Measurements from ENCODE around the gene OR5H1. TPM values are rescaled to one million over a fixed set of nuclear protein-coding genes. Genes with fewer than 3 reads are reported as not detected.

The OR5H1 gene
- total RNA-seq, 4 donors from 2014 or later, result not detected

DNA sequence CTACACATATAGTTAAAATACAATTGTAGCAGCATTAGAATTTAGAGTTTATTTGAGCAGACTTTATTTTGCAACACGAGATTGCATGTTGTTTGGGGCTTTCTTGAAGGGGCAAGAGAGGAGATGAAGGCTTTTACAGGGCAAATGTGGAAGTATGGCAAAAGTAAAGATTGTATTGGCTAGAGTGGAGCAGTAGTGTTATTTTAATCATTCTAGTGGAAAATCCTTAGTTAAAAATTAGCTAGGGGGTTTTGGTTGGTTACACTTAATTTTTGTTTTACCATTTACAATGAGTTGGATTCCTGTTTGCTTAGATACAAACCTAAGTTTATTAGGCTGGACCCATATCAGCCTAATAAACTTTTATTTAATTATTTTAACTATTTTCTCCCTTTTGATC lies 40.5 kb downstream of the OR5H1 start:
- no peaks in the 10 kb centered on the region for H3K27me3 ChIP-seq
- DNase-seq, result no peak
- H3K4me1 ChIP-seq, result no peaks in the 10 kb centered on the region
- TF ChIP-seq POLR2A (IDR thresholded peaks at IDR 0.05), result no peak
- TF ChIP-seq, protein P1, sequence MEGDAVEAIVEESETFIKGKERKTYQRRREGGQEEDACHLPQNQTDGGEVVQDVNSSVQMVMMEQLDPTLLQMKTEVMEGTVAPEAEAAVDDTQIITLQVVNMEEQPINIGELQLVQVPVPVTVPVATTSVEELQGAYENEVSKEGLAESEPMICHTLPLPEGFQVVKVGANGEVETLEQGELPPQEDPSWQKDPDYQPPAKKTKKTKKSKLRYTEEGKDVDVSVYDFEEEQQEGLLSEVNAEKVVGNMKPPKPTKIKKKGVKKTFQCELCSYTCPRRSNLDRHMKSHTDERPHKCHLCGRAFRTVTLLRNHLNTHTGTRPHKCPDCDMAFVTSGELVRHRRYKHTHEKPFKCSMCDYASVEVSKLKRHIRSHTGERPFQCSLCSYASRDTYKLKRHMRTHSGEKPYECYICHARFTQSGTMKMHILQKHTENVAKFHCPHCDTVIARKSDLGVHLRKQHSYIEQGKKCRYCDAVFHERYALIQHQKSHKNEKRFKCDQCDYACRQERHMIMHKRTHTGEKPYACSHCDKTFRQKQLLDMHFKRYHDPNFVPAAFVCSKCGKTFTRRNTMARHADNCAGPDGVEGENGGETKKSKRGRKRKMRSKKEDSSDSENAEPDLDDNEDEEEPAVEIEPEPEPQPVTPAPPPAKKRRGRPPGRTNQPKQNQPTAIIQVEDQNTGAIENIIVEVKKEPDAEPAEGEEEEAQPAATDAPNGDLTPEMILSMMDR (IDR thresholded peaks at IDR 0.05), result no peak
- intact Hi-C loops (cut with DNase I; ENCODE audit: low total_unique reads), result no loop called here
- H3K27ac ChIP-seq, result no peak overlapping the region
- no peaks in the 10 kb centered on the region for H3K9me3 ChIP-seq
- H3K36me3 ChIP-seq, result no peaks in the 10 kb centered on the region
- H3K4me3 ChIP-seq, result no peak overlapping the region

DNA sequence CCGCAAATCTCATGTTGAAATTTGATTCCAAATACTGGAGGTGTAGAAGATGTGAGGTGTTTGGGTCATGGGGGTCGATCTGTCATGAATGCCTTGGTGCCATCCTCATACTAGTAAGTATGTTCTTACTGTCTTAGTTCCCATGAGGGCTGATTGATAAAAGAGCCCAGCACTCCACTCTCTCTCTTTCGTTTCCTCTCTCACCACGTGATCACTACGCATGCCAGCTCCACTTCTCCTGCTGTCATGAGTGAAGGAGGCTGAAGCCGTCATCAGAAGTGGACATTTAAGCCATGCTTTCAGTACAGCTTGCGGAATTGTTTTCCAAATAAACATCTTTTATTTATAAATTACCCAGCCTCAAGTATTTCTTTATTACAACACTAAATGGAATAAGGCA lies 42.1 kb downstream of the OR5H1 start:
- Histone ChIP-seq H3K27me3 (no peaks in the 10 kb centered on the region), H3K9me3 (no peaks in the 10 kb centered on the region), H3K36me3 (no peaks in the 10 kb centered on the region), H3K4me3 (no peak overlapping the region), H3K27ac (no peak overlapping the region), H3K4me1 (no peaks in the 10 kb centered on the region)
- no peak for TF ChIP-seq POLR2A (IDR thresholded peaks at IDR 0.05)
- TF ChIP-seq, protein P1 (IDR thresholded peaks at IDR 0.05), result no peak
- intact Hi-C loops (cut with DNase I; ENCODE audit: low total_unique reads), result no loop called here
- no peak for DNase-seq

DNA sequence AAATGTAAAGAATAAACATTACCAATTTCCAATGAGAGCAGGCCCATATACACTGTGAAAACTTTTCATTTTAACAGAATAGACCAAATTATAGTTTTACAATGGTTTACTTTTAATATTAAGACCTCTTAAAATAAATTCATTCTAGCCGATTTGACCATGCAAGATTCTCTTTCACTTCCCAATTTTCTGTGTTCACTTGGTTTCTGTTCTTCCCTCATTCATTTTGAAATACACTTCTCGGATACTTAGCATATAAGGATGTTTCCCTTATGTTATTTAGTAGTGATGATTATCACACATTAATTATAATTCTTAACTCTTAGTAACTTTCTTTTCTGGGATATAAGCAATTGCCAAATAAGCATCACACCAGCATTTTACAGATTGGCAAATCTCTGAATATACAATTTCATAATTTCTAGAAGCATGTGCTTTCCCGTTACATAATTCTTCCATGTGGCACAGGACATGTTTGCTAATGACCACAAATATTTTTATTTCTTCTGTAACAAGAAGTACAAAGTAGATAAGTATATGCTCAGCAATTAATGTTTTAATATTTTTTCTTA lies 49.9 kb downstream of the OR5H1 start:
- no peaks in the 10 kb centered on the region for H3K27me3 ChIP-seq
- no peak overlapping the region for H3K4me3 ChIP-seq
- no peaks in the 10 kb centered on the region for H3K4me1 ChIP-seq
- H3K9me3 ChIP-seq, result no peaks in the 10 kb centered on the region
- DNase-seq, result no peak
- TF ChIP-seq, protein P1 (IDR thresholded peaks at IDR 0.05), result no peak
- no peaks in the 10 kb centered on the region for H3K36me3 ChIP-seq
- H3K27ac ChIP-seq, result no peak overlapping the region
- intact Hi-C loops (cut with DNase I; ENCODE audit: low total_unique reads), result no loop called here

DNA sequence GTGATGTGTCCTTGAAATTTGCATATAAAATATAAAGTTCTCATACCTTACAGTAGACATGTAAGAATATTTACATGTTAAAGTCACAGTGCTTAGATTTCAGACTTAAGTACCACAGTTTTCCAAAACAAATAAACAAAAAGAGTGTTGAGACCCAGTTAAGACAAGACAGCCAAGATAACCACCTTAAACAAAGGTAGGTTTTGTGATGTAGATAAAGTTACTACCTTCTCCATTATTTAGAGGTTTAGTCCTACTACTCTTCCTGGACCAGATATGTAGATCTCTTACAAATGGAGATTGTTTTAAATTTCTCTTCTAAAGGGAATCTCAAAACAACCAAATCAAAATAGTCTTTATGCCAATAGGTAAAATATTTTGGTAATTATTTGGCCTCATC lies 51.7 kb downstream of the OR5H1 start:
- no peaks in the 10 kb centered on the region for H3K27me3 ChIP-seq
- no peaks in the 10 kb centered on the region for H3K36me3 ChIP-seq
- H3K4me1 ChIP-seq, result no peaks in the 10 kb centered on the region
- no peak overlapping the region for H3K4me3 ChIP-seq
- TF ChIP-seq POLR2A (IDR thresholded peaks at IDR 0.05), result no peak
- TF ChIP-seq, protein P1 (IDR thresholded peaks at IDR 0.05), result no peak
- no peak for DNase-seq
- intact Hi-C loops (cut with DNase I; ENCODE audit: low total_unique reads), result no loop called here
- no peaks in the 10 kb centered on the region for H3K9me3 ChIP-seq
- no peak overlapping the region for H3K27ac ChIP-seq

DNA sequence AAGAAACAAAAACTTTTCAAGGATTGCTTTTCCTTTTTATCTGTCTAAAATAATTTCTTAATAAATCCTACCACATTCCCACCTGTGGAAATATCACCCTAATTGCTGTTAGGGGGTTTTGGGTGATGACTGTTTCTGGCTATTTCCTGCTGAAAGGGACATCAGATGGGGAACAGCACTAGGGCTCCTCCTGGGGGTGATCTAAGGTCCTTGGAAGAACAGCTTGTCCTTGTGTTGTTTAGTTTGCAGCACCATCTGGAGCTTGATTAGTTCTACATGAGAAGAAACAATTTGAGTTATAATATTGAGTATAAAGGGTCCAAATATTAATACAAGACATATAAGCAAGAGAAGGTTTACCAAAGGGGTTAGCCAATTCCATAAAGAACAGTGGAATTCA lies 54.7 kb downstream of the OR5H1 start:
- intact Hi-C loops (cut with DNase I; ENCODE audit: low total_unique reads), result no loop called here
- TF ChIP-seq POLR2A (IDR thresholded peaks at IDR 0.05), result no peak
- TF ChIP-seq, protein P1 (IDR thresholded peaks at IDR 0.05), result no peak
- Histone ChIP-seq H3K27me3 (no peaks in the 10 kb centered on the region), H3K9me3 (no peaks in the 10 kb centered on the region), H3K36me3 (no peaks in the 10 kb centered on the region), H3K4me3 (no peak overlapping the region), H3K4me1 (no peaks in the 10 kb centered on the region), H3K27ac (no peak overlapping the region)
- no peak for DNase-seq

Other genes with a start within 250 kb of the OR5H1 start
- 10 to 100 TPM in 3 of 4 donors, 1 to 10 TPM in 1; 8.8 to 35.5 (median 22.1) TPM for gene RIOX2, start 158.3 kb upstream of the OR5H1 start, total RNA-seq
- not detected for gene GABRR3, start 95.4 kb upstream of the OR5H1 start, total RNA-seq
- not detected for gene OR5AC2, start 43.5 kb upstream of the OR5H1 start, total RNA-seq
- gene OR5H14, start 16.8 kb downstream of the OR5H1 start, total RNA-seq, result not detected
- not detected for gene OR5H15, start 36.0 kb downstream of the OR5H1 start, total RNA-seq
- gene OR5H6, start 133.5 kb downstream of the OR5H1 start, total RNA-seq, result not detected
- gene OR5H2, start 151.8 kb downstream of the OR5H1 start, total RNA-seq, result not detected
- not detected for gene OR5K4, start 223.1 kb downstream of the OR5H1 start, total RNA-seq